ENCODE results near the gene CCDC117.
"Not testable (repeated sequence)": the region's sequence is repeated elsewhere in the genome, so short reads cannot be mapped to it uniquely, and the experiment has no call there.

CCDC117 gene

DNA sequence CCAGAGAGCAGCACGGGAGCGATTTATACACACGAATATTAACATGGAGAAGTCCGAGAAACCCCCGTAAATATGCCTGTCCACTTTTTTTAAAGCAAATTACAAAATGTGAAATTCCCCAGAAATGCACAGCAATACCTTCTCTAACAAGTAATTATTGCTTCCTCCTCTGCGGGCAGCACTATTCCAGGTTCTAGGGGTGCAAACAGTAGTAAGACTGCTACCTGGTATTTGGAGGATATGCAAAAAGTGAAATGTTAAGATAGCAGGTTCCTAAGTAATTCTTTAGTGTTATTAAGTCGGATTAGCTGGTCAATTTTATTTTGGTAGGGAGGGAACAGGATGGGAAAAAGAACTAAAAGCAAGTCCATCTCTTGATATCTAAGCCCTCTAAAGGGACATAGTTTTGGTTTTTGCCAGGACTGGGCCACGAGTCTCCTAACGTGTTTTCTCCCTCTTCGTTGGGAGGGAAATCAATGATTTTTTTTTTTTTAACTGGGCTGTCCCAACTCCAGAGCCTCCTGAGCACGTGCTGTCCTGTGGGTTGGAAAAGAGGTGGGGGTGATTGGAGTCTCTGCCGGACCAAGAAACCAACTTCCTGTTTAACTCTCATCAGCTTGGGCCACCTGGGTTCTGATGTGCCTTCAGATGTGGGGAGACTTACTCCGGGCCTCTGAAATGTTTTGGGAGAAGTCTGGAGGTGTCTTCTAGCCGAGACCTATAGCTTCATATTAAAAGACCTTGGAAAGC lies 29.5 kb downstream of the CCDC117 start:
- DNase-seq (ENCODE audit: low read depth in 2 of 2): no peak

DNA sequence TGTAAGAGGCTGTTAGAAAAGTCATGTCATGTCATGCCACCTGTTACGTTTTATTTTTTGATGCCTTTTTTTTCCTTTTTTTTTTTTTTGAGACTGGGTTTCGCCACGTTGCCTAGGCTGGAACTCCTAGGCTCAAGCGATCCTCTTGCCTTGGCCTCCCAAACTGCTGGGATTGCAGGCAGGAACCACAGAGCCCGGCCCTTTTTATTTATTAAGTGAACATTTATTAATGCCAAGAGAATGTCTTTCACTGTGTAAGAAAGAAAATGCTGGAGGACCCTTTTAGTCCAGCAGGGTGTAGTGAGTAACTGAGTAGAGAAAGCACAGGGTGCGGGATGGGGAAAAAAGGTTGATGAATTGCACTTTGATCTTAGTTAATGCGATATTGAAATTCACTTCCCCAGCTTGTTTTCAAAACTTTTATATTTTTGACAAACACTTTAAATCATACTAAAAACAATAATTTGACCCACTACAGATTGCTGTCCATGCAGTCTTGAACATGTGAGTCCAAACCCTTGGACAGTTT lies 30.2 kb downstream of the CCDC117 start:
- DNase-seq (ENCODE audit: low read depth in 2 of 2): no peak

DNA sequence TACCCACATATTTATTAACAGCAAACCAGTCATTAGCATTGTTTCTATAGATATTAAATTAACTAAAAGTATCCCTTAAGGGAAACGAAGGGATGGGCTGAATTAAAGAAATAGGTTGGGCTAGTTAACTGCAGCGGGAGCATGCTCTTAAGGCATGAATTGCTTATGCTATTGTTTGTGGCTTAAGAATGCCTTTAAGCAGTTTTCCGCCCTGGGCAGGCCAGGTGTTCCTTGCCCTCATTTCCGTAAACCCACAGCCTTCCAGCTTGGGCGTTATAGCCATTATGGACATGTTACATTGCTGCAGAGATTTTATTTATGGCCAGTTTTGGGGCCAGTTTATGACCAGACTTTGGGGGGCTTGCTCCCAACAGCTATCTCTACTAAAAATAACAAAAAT lies 32.9 kb downstream of the CCDC117 start:
- not testable (repeated sequence) for DNase-seq (ENCODE audit: low read depth in 2 of 2)

- DNase-seq (ENCODE audit: low read depth in 2 of 2): no peak
Measured at GRCh38 chr22:28808716-28809355, 36.3 kb downstream of the CCDC117 start.

DNA sequence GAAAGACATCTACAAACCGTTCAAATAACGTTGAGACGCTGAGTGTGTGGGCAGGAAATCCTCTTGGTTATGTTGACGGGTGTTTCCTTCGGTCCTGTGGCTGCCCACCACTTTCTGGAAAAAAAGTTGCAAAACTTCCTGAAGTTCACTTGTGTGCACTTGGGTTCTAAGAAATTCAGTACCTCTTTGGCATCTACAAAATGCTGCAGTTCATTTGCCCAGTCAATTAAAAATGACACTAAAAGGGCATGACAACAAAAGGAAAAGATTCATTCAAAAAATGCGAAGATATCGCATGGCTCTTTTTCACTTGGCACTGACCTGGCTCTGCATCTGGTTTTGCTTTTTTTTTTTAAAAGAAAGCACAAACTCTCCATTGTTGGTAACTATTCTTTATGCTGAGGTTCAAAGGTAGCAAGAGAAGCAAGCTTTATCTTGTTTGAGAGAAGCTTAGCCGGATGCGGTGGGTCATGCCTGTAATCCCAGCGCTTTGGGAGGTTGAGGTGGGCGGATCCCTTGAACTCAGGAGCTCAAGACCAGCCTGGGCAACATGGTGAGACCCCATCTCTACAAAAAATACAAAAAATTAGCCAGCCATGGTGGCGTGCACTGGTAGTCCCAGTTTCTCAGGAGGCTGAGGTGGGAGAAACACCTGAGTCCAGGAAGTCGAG lies 38.5 kb downstream of the CCDC117 start:
- DNase-seq (ENCODE audit: low read depth in 2 of 2): no peak

- no peak for DNase-seq (ENCODE audit: low read depth in 2 of 2)
Measured at GRCh38 chr22:28812516-28812915, 40.0 kb downstream of the CCDC117 start.

DNA sequence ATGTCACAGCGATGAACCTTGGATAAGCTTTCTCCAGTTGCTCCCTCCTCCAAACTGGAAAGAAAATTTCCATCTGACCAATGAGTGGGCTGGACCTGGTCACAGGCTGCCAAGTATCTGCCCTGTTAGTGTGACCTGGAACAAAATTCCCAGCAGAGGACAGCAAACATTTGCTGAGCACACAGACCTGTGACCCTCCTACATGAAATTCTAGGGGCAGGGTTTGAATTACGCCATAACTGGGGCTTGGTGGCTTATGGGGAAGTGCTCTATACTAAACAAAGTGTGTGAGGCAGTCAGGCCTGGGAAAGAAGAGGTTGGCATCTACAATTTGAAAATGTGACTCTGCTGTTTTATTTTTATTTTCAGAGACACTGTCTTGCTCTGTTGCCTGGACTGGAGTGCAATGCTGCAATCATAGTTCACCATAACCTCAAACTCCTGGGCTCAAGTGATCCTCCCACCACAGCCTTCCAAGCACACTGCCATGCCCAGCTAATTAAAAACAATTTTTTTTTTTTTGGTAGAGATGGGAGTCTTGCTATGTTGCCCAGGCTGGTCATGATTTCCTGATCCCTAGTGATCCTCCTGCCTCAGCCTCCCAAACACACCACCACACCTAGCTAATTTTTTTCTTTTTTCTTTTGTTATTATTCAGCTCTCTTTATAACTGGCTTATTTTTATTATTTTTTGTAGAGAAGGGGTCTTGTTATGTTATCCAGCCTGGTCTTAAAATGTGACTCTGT lies 41.5 kb downstream of the CCDC117 start:
- no peak for DNase-seq (ENCODE audit: low read depth in 2 of 2)

DNA sequence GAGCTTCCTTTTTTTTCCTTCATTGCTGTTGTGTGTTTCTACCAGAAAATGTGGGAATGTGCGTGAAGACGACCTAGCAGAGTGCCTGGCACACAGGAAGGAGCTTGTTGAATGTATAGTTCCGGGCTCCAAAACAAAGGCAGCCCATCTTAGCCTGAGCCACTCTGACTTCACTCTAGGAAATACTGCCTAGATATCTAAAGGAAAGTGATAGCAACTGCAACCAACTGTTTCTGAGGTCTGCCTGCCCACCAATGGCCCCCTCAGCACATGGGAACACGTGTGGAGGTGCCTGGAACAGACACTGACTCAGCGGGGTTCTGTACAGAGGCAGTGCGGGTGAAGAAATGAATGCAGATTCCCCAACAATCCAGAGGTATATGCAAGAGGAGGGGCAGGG lies 42.6 kb downstream of the CCDC117 start:
- no peak for DNase-seq (ENCODE audit: low read depth in 2 of 2)

- no peak for DNase-seq (ENCODE audit: low read depth in 2 of 2)
Measured at GRCh38 chr22:28815729-28816128, 43.2 kb downstream of the CCDC117 start.

GRCh38 chr22:28817064-28817463 lies 44.6 kb downstream of the CCDC117 start:
- DNase-seq (ENCODE audit: low read depth in 2 of 2): no peak

- DNase-seq (ENCODE audit: low read depth in 2 of 2): no peak
Measured at GRCh38 chr22:28817919-28818859, 45.7 kb downstream of the CCDC117 start.

DNA sequence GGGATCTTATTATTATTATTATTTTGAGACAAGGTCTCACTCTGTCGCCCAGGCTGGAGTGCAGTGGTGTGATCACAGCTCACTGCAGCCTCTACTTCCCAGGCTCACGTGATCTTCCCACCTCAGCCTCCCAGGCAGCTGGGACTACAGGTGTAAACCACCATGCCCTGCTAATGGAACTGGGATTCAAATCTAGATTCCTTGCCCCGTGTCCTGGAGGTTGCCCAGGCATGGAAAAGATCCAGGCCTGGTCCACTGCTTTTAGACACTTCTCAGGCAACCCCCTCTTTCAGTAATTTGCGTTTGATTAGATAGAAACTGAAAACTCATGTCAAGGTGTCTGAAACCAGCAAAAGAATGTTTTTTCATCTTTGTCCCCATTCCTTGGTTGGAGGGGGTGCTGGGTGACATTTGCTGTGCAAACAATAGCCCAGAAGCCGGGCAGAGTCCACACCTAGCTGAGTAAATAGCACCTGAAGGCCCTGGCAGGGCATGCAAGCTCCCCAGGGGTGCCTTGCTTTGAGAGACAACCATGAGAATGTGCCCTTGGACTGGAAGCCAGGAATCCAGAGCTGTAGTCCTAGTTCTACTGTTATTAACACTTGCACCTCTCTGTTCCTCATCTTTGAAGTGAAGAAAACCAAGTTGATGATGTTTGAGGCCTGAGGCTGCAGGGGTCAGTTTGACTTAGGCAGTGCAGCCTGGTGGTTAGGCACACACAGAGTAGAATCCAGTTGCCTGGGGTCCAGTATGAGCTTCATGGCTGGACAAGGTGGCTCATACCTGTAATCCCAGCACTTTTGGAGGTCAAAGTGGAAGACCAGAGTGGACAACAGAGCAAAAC lies 47.0 kb downstream of the CCDC117 start:
- no peak for DNase-seq (ENCODE audit: low read depth in 2 of 2)

DNA sequence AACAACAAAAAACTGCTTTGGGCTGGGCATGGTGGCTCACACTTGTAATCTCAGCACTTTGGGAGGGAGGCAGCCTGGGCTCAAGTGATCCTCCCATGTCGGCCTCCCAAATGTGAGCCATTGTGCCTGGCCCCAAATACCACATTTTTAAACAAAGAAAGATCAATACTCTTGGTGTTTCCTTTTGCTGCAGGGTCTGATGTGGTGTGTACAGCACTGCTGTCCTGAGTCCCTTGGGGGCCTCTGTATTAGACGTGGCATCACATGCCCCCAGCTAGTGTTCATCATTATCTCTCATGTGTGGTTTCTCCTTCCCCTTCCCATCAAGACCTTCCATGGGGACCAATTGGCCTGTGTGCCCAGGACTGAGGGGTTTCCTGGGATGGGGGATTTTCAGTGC lies 48.4 kb downstream of the CCDC117 start:
- DNase-seq (ENCODE audit: low read depth in 2 of 2): no peak

GRCh38 chr22:28821452-28821851 lies 49.0 kb downstream of the CCDC117 start:
- DNase-seq (ENCODE audit: low read depth in 2 of 2): no peak

DNA sequence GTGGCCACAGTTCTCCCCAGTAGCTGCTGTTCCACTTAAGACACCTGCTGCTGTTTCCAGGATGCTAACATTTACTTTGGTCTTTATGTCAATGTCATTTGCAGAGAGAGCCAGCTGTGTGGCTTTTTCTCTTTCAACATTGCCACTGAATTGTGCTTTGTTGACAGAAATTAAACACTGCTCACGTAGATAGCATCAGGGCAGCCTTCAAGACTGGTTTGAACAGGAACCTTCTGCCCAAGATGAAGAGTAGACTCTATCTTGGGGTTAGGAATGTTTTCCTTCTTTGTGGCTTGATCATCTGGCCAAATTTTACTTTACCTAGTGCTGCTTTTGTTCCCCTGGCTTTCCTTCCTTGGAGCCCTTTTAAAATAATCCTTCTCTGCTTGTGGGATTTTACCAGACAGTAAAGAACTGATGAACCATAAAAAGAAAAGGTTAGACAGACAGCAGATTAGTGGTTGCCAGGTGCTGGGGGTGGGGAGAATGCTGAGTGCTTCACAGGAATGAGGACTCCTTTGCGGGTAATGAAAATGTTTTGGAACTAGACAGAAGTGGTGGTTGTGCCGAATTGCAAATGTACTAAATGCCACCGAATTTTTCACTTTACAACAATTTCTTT lies 50.5 kb downstream of the CCDC117 start:
- DNase-seq (ENCODE audit: low read depth in 2 of 2): no peak

DNA sequence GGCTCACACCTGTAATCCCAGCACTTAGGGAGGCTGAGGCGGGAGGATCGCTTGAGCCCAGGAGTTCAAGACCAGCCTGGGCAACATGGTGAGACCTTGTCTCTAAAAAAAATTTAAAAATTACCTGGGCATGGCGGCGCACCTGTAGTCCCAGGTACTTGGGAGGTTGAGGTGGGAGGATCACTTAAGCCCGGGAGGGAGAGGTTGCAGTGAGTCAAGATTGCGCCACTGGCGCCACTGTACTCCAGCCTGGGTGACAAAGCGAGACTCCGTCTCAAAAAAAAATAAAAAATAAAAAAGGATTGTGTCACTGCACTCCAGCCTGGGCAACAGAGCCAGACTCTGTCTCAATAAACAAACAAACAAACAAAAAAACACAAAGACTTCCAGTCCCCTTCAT lies 52.0 kb downstream of the CCDC117 start:
- not testable (repeated sequence) for DNase-seq (ENCODE audit: low read depth in 2 of 2)

DNA sequence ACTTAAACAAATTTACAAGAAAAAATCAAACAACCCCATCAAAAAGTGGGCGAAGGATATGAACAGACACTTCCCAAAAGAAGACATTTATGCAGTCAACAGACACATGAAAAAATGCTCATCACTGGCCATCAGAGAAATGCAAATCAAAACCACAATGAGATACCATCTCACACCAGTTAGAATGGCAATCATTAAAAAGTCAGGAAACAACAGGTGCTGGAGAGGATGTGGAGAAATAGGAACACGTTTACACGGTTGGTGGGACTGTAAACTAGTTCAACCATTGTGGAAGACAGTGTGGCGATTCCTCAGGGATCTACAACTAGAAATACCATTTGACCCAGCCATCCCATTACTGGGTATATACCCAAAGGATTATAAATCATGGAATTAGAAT lies 53.9 kb downstream of the CCDC117 start:
- not testable (repeated sequence) for DNase-seq (ENCODE audit: low read depth in 2 of 2)

DNA sequence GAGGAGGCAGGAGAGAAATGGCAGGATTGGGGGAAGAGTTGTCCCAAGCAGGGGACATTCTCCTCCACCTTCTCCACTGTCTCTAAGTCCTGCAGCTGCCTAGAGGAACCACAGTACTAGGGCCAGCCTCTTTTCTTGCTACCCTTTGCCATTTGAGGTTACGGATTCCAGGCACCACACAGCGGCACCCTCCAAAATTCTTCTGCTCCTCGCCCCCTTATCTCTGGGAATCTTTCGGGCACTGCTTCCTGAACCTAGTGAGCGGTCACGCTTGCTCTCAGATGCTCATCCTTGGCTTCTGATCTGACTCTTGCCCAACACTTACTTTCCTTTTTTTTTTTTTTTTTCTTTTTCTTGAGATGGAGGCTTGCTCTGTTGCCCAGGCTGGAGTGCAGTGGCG lies 54.4 kb downstream of the CCDC117 start:
- DNase-seq (ENCODE audit: low read depth in 2 of 2): no peak

DNA sequence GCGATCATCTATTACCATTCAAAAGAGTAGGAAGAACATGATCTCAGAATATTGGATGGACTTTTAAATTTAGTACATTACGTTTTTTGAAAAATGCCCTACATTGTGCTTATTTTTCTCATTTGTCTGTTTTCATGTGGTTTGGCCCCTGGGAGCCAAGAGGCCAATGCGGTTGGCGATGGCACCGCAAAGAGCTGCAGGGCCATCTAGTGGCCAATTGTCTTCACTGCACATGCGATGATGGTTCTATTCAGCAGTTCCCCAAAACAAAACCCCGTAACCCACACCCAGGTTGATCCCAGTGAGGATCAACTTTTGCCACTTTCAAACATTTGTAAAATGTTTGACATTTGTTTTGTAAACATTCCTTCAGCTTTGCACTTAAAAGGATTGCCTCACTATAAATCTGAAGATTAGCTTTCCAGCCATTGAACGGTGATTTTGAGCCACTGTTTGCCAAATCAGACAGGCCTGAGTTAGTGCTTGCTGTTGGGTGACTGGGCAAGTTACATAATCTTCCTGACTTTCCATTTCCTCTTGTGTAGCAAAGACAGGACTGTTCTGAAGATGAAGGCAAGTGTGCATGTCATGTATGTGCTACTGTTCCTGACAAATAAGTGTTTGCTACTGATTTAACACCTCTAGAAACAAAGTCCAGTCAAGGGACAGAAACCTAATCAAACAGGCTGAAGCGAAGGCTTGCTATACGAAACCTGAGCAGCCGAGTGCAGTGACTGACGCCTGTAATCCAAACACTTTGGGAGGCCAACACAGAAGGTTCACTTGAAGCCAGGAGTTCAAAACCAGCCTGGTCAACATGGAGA lies 57.1 kb downstream of the CCDC117 start:
- DNase-seq (ENCODE audit: low read depth in 2 of 2): peak; percentile 57 to 58
